Gastrocnemius medialis (tissue), 4 donors: Measurements from ENCODE around the gene MAP2K5. TPM values are rescaled to one million over a fixed set of nuclear protein-coding genes. Genes with fewer than 3 reads are reported as not detected.

Source experiments
- ATAC-seq, 2 donors: fragments of 150-250 bp; one replicate each; pipeline ENCODE4 v1.9.1; 2016
- DNase-seq, 2 donors: peaks; one replicate each; pipeline ENCODE4 v3.0.0-alpha.2; 2019
- H3K27ac ChIP-seq, 4 donors: fragments of 200-600 bp; sonication (generic); 1 replicate in 1 of 4; 2 replicates in 3 of 4; pipeline ENCODE4 v1.5.1; 2016 to 2018; ENCODE audit warnings: mild to moderate bottlenecking in 2 of 4, moderate library complexity in 1 of 4
- H3K27me3 ChIP-seq, 3 donors: fragments of 200-600 bp; sonication (generic) in 2 of 3; 1 replicate in 1 of 3; 2 replicates in 2 of 3; pipeline versions ENCODE4 v1.5.1 to v1.6.0; 2016 to 2019; ENCODE audit warnings: mild to moderate bottlenecking in 1 of 3, moderate library complexity in 1 of 3
- H3K36me3 ChIP-seq, 2 donors: fragments of 200-600 bp; sonication (generic) in 1 of 2; one replicate each; pipeline ENCODE4 v1.5.1; 2017 to 2018
- H3K4me1 ChIP-seq, 2 donors: fragments of 200-600 bp; sonication (generic) in 1 of 2; one replicate each; pipeline ENCODE4 v1.5.1; 2016 to 2017; ENCODE audit warnings: mild to moderate bottlenecking in 2 of 2
- H3K4me3 ChIP-seq, 4 donors: fragments of 200-600 bp; sonication (generic) in 3 of 4; 1 replicate in 1 of 4; 2 replicates in 3 of 4; pipeline ENCODE4 v1.5.1; 2016 to 2019; ENCODE audit warnings: mild to moderate bottlenecking in 2 of 4
- H3K9me3 ChIP-seq, 3 donors: fragments of 200-600 bp; sonication (generic) in 2 of 3; 1 replicate in 1 of 3; 2 replicates in 2 of 3; pipeline ENCODE4 v1.5.1; 2016 to 2019
- CTCF ChIP-seq, 5 experiments: fragments of 450-650 bp in 3 of 5; fragments of 200-600 bp in 2 of 5; sonication (generic) in 2 of 5; IDR thresholded peaks in 4 of 5; conservative IDR thresholded peaks in 1 of 5; 1 replicate in 4 of 5; 2 replicates in 1 of 5; pipeline ENCODE4 v1.5.1; 2016 to 2019; ENCODE audit warnings: antibody characterized with exemption in 5 of 5, mild to moderate bottlenecking in 3 of 5, moderate library complexity in 3 of 5
- POLR2A ChIP-seq, 2 donors: fragments of 450-650 bp; IDR thresholded peaks; one replicate each; pipeline ENCODE4 v1.6.1; 2017; ENCODE audit warnings: antibody characterized with exemption in 2 of 2, mild to moderate bottlenecking in 2 of 2, moderate library complexity in 2 of 2
- in situ Hi-C, 4 donors: fragments of 200-750 bp; cut with MboI; loops; one replicate each; pipeline versions ENCODE4 v1.15.0 to v1.8.0; 2017; ENCODE audit warnings: low sequenced_read_pairs in 4 of 4
- intact Hi-C: fragments of 100-400 bp; cut with DNase I; formaldehyde crosslinking; loops from one replicate; pipeline ENCODE4 v1.15.1; 2023; ENCODE audit warnings: low total_unique reads
- total RNA-seq, 4 donors: library from RNA; depleted of rRNA; stranded (reverse); fragments of >200 nt; gene quantifications; one replicate each; pipeline versions ENCODE4 v1.1.0 to v1.2.3, GENCODE V29; 2016

MAP2K5 gene
- total RNA-seq, 4 donors from 2014 or later, result 5.9 to 6.8 (median 6.4) TPM

GRCh38 chr15:67852418-67852817 is 309.9 kb downstream of the MAP2K5 start:
- Histone ChIP-seq H3K36me3 (no peaks in the 10 kb centered on the region), H3K4me3 (no peak overlapping the region), H3K4me1 (no peaks in the 10 kb centered on the region), H3K27ac (no peak overlapping the region), H3K9me3 (no peaks in the 10 kb centered on the region), H3K27me3 (no peaks in the 10 kb centered on the region)
- no peak for DNase-seq
- in situ Hi-C loops, result loop anchor here in 3 of 4 donors (25.0 kb wide), 1 partner anchor 210 kb away; the partner anchor contains the start of gene PIAS1 (in 3 of the 3)
- TF ChIP-seq POLR2A (IDR thresholded peaks at IDR 0.05) (no peak), CTCF (IDR thresholded peaks at IDR 0.05 in 4 of 5, conservative IDR thresholded peaks at IDR 0.05 in 1 of 5) (no peak)
- ATAC-seq, result no peak
- intact Hi-C loops, result no loop called here

- no peak for TF ChIP-seq POLR2A (IDR thresholded peaks at IDR 0.05)
- no peak for TF ChIP-seq CTCF (IDR thresholded peaks at IDR 0.05 in 4 of 5, conservative IDR thresholded peaks at IDR 0.05 in 1 of 5)
- in situ Hi-C loops, result loop anchor here in 3 of 4 donors (25.0 kb wide), 1 partner anchor 209 kb away; the partner anchor contains the start of gene PIAS1 (in 3 of the 3)
- no peaks in the 10 kb centered on the region for H3K9me3 ChIP-seq
- no peaks in the 10 kb centered on the region for H3K36me3 ChIP-seq
- H3K4me1 ChIP-seq, result no peaks in the 10 kb centered on the region
- H3K27me3 ChIP-seq, result no peaks in the 10 kb centered on the region
- DNase-seq (no peak), ATAC-seq (no peak)
- no peak overlapping the region for H3K4me3 ChIP-seq
- no peak overlapping the region for H3K27ac ChIP-seq
- intact Hi-C loops, result no loop called here
These were observed 311.0 kb downstream of the MAP2K5 start for GRCh38 chr15:67853454-67853853.

- intact Hi-C loops (no loop called here), in situ Hi-C loops (loop anchor here in 3 of 4 donors (25.0 kb wide), 1 partner anchor 208 kb away; the partner anchor contains the start of gene PIAS1 (in 3 of the 3))
- Histone ChIP-seq H3K4me1 (no peaks in the 10 kb centered on the region), H3K27ac (no peak overlapping the region), H3K36me3 (no peaks in the 10 kb centered on the region), H3K4me3 (no peak overlapping the region), H3K27me3 (no peaks in the 10 kb centered on the region), H3K9me3 (no peaks in the 10 kb centered on the region)
- no peak for DNase-seq
- TF ChIP-seq POLR2A (IDR thresholded peaks at IDR 0.05), result no peak
- no peak for TF ChIP-seq CTCF (IDR thresholded peaks at IDR 0.05 in 4 of 5, conservative IDR thresholded peaks at IDR 0.05 in 1 of 5)
- no peak for ATAC-seq
These were observed 311.9 kb downstream of the MAP2K5 start for GRCh38 chr15:67854358-67854757.

DNA sequence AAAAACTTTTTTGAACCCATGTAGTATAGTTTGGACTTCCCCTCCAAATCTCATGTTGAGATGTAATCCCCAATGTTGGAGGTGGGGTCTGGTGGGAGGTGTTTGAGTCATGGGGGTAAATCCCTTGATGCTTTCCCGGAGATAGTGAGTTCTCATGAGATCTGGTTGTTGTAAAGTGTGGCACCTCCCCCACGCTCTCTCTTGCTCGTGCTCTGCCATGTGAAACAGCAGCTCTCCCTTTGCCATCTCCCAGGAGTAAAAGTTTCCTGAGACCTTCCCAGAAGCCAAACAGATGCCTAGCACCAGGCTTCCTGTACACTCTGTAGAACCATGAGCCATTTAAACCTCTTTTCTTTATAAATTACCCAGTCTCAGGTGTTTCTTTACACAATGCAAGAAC is 313.3 kb downstream of the MAP2K5 start:
- Histone ChIP-seq H3K27ac (no peak overlapping the region), H3K9me3 (no peaks in the 10 kb centered on the region), H3K4me3 (no peak overlapping the region), H3K4me1 (no peaks in the 10 kb centered on the region), H3K27me3 (no peaks in the 10 kb centered on the region), H3K36me3 (no peaks in the 10 kb centered on the region)
- in situ Hi-C loops (loop anchor here in 3 of 4 donors (25.0 kb wide), 1 partner anchor 206 kb away; the partner anchor contains the start of gene PIAS1 (in 3 of the 3)), intact Hi-C loops (no loop called here)
- TF ChIP-seq CTCF (IDR thresholded peaks at IDR 0.05 in 4 of 5, conservative IDR thresholded peaks at IDR 0.05 in 1 of 5) (no peak), POLR2A (IDR thresholded peaks at IDR 0.05) (no peak)
- no peak for ATAC-seq
- no peak for DNase-seq

Other genes starting within 250 kb of the MAP2K5 start
- 10 to 100 TPM; 10.2 to 25.9 (median 15.8) TPM for gene C15orf61, start 21.6 kb upstream of the MAP2K5 start, total RNA-seq